ENCODE data around the gene CBX5. TPM values are rescaled to one million over a fixed set of nuclear protein-coding genes. Genes with fewer than 3 reads are reported as not detected.

Gene CBX5
- total RNA-seq, 4 donors from 2014 or later = 23.7 to 45.7 (median 33.6) TPM

DNA sequence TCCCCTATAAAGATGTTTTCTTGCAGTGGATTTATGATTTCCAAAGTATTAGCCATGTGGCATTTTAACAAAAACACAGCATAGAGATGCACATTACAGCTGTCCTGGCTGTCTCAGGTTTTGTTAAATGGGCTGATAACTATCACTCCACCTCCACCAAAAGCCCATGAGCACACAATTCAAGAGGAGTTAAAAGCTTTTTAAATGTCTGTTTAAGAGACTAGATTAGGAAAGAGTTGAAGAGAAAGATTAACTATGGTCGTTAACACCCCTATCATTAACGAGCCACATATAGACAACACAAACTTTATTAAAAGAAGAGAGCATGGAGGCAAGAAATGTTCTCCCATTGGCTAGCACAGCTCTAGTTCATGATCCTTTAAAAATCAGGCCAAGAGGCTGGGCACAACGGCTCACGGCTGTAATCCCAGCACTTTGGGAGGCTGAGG is 14.5 kb downstream of the CBX5 start:
- H3K36me3 ChIP-seq = no peaks in the 10 kb centered on the region
- DNase-seq (ENCODE audit: low spot score in 2 of 2) = no peak
- H3K9me3 ChIP-seq = no peaks in the 10 kb centered on the region
- 88% methylated on average over 4 of the region's 4 CpGs for WGBS
- no peak overlapping the region for H3K4me3 ChIP-seq
- no peaks in the 10 kb centered on the region for H3K27me3 ChIP-seq
- no peak for TF ChIP-seq POLR2AphosphoS5 (IDR thresholded peaks at IDR 0.05)
- no peak for TF ChIP-seq POLR2A (IDR thresholded peaks at IDR 0.05)
- TF ChIP-seq, protein P1, sequence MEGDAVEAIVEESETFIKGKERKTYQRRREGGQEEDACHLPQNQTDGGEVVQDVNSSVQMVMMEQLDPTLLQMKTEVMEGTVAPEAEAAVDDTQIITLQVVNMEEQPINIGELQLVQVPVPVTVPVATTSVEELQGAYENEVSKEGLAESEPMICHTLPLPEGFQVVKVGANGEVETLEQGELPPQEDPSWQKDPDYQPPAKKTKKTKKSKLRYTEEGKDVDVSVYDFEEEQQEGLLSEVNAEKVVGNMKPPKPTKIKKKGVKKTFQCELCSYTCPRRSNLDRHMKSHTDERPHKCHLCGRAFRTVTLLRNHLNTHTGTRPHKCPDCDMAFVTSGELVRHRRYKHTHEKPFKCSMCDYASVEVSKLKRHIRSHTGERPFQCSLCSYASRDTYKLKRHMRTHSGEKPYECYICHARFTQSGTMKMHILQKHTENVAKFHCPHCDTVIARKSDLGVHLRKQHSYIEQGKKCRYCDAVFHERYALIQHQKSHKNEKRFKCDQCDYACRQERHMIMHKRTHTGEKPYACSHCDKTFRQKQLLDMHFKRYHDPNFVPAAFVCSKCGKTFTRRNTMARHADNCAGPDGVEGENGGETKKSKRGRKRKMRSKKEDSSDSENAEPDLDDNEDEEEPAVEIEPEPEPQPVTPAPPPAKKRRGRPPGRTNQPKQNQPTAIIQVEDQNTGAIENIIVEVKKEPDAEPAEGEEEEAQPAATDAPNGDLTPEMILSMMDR (IDR thresholded peaks at IDR 0.05) = no peak
- no peak for TF ChIP-seq EP300 (IDR thresholded peaks at IDR 0.05)
- no peak overlapping the region for H3K27ac ChIP-seq
- peaks cover 12% of the 10 kb centered on the region for H3K4me1 ChIP-seq

DNA sequence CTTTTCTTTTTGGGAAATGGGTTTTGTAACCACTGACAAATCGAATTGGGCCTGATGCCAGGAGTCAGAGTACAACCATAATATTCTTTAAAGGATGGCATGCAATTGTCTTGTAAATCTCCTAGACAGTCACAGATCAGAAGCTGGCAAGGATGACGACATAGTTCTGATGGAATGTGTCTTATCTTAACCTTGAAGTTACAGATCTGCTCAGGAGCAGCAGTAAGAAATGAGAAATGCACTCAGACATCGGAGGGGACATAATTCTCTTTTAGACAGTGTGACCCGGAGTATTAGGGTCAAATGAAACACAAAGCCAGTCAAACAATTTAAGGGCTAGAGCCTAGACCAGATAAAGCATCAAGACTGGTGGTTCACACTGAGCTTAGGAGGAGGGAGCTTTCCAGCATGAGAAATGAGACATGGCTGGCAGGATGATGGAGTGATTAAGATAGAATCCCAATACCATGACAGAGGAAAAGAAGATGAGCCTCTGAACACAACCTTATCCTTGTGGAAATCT is 17.5 kb downstream of the CBX5 start:
- H3K27me3 ChIP-seq = no peaks in the 10 kb centered on the region
- H3K9me3 ChIP-seq = no peaks in the 10 kb centered on the region
- peaks cover 37% of the 10 kb centered on the region for H3K4me1 ChIP-seq
- WGBS = 34% methylated on average over 4 of the region's 4 CpGs
- H3K36me3 ChIP-seq = peaks cover 3% of the 10 kb centered on the region
- TF ChIP-seq, protein P1 (IDR thresholded peaks at IDR 0.05) = no peak
- TF ChIP-seq POLR2AphosphoS5 (IDR thresholded peaks at IDR 0.05) (no peak), EP300 (IDR thresholded peaks at IDR 0.05) (no peak), POLR2A (IDR thresholded peaks at IDR 0.05) (no peak)
- no peak overlapping the region for H3K27ac ChIP-seq
- DNase-seq (ENCODE audit: low spot score in 2 of 2) = no peak
- H3K4me3 ChIP-seq = no peak overlapping the region

DNA sequence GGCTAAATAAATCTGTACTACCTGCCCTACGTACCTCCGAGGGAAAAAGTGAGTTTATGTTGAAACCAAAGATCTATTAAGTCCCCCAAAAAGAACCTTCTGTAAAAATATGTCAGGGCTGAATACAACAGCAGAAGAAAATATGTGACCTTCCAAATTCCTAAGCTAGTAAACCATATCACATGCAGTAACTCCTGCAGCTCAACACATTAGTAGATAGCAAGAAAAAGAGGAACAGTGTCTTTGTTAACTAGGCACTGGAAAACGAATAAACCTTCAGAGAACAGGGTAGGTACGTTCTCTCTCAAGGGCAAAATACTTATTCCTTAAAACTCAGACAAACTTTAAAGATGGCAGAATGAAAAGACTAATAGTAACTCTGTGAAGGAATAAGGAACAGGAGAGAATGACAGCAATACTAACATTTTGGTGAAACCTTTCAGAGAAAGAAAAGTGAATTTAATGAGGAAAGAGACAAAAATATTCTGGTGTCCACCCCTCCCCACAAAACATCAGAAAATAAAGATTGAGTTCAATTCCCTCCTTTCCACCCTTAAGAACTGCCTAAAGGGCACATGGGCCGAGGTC is 18.0 kb downstream of the CBX5 start:
- peaks cover 37% of the 10 kb centered on the region for H3K4me1 ChIP-seq
- DNase-seq (ENCODE audit: low spot score in 2 of 2) = no peak
- WGBS = 59% methylated on average over 5 of the region's 5 CpGs

DNA sequence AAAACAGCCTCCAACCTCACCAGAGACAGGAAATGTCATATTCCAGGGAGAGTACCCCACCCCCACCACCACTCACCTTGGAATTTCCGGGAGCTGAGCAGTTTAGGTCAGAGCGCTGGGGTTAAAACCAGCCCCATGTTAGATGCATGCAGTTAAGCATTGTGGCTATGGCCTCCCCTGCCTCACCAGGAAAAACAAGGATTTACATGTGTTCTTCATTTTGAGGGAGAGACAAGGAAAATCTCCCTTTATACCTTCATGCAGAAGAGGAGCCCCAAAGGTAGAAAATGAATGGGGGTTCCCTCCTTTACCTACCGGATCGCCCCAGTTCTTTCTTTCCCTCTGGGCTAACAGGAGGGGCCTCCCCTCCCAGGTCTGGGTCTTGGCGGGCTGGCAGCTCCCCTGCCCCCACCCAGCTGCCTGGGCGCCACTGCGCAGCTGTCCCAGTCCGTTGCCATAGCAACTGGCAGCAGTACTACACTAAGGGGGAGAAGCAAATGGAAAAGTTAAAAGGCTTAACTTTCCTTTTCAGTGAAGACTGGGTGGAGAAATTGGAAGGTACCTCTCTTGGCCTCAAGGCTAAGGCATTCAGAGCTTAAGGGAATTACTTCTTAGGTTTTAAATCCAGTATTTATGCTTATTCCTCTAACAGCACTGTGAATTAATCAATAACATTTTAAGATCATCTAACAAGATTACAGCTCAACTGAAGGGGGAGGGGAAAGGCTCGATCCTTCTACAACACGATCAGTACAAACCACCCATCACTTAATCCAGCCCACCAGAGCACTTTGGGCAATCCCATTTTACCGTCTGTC is 20.5 kb downstream of the CBX5 start:
- H3K4me3 ChIP-seq = peak overlapping the region; percentile 43
- no peaks in the 10 kb centered on the region for H3K27me3 ChIP-seq
- TF ChIP-seq POLR2A (IDR thresholded peaks at IDR 0.05) (no peak), EP300 (IDR thresholded peaks at IDR 0.05) (no peak), POLR2AphosphoS5 (IDR thresholded peaks at IDR 0.05) (no peak)
- TF ChIP-seq, protein P1 (IDR thresholded peaks at IDR 0.05) = no peak
- 13% methylated on average over 11 of the region's 11 CpGs for WGBS
- DNase-seq (ENCODE audit: low spot score in 2 of 2) = peak in 1 of 2 donors; percentile 82
- peak overlapping the region; percentile 70 for H3K27ac ChIP-seq
- H3K4me1 ChIP-seq = peaks cover 37% of the 10 kb centered on the region
- no peaks in the 10 kb centered on the region for H3K9me3 ChIP-seq
- H3K36me3 ChIP-seq = peaks cover 33% of the 10 kb centered on the region

More for the DNA sequence above, 18.0 kb downstream of the CBX5 start:
- H3K9me3 ChIP-seq = no peaks in the 10 kb centered on the region
- no peak overlapping the region for H3K27ac ChIP-seq
- H3K36me3 ChIP-seq = peaks cover 9% of the 10 kb centered on the region
- no peaks in the 10 kb centered on the region for H3K27me3 ChIP-seq
- H3K4me3 ChIP-seq = no peak overlapping the region
- TF ChIP-seq POLR2A (IDR thresholded peaks at IDR 0.05) (no peak), POLR2AphosphoS5 (IDR thresholded peaks at IDR 0.05) (no peak), EP300 (IDR thresholded peaks at IDR 0.05) (no peak)
- TF ChIP-seq, protein P1 (IDR thresholded peaks at IDR 0.05) = no peak

DNA sequence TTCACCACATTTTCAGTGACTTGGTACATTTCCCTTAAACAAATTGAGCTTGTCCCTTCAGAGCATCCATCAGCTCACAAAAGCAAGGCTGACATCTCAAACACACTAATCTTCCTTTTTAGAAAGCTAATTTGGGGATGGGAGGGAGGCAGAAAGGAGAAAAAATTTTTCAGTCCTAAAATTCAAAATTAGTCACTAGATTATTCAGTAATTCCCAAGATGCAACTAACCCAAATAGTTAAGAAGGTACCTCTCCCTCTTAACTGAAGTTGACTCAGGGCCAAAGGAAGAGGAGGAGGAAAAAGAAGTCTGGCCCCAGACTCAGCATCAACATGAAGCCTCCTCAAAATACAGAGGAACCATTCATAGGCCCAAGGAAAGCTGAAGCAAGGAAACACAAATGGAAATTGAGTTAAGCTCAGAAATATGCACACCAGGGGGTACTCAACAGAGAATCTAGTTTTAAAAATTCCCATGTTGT is 21.7 kb downstream of the CBX5 start:
- H3K4me3 ChIP-seq = no peak overlapping the region
- H3K4me1 ChIP-seq = peaks cover 37% of the 10 kb centered on the region
- no peak for DNase-seq (ENCODE audit: low spot score in 2 of 2)
- no peaks in the 10 kb centered on the region for H3K9me3 ChIP-seq
- TF ChIP-seq, protein P1 (IDR thresholded peaks at IDR 0.05) = no peak
- TF ChIP-seq POLR2AphosphoS5 (IDR thresholded peaks at IDR 0.05) = no peak
- TF ChIP-seq EP300 (IDR thresholded peaks at IDR 0.05) = no peak
- TF ChIP-seq POLR2A (IDR thresholded peaks at IDR 0.05) = no peak
- H3K27me3 ChIP-seq = no peaks in the 10 kb centered on the region
- no peak overlapping the region for H3K27ac ChIP-seq
- H3K36me3 ChIP-seq = peaks cover 40% of the 10 kb centered on the region
